Measurements from ENCODE around the gene RBM19.

DNA sequence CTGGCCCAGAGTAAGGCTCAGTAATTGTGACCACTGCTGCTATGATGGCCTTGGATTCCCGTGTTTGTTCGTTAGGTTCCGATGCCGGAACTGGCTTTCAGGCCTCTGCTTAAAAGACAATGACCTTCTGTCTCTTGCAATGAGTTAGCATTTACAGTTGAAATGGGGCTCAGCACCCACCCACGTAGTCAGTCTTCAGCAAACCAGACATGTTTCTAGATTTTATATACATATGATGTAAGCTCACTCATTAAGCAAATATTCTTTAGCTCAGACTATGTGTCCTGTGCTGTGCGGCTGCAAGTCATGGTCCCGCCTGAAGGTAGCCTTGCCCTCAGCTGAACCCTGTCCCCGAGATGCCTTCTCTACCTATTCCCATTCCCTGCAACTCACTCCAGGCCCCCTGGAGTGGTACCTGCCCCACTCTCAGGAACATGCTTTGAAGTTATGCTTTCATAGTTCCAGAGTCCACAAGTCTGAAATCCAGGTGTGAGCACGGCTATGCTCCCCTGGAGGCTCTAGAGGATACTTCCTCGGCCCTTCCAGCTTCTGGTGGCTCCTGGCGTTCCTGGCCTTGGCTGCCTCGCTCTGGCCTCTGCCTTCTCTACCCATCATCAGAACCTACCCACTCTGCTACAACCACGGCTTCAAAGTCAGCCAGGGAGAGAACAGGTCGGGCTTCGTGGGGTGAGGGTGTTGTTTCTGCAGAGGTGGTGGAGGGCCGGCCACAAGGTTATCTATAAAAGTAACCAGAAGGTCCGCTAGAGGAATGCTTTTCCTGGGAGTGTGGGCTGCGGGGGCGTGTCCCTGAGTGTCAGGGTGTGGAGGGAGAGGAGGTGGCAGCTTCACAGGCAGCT lies 157.8 kb downstream of the RBM19 start:
- TF ChIP-seq, protein P1, sequence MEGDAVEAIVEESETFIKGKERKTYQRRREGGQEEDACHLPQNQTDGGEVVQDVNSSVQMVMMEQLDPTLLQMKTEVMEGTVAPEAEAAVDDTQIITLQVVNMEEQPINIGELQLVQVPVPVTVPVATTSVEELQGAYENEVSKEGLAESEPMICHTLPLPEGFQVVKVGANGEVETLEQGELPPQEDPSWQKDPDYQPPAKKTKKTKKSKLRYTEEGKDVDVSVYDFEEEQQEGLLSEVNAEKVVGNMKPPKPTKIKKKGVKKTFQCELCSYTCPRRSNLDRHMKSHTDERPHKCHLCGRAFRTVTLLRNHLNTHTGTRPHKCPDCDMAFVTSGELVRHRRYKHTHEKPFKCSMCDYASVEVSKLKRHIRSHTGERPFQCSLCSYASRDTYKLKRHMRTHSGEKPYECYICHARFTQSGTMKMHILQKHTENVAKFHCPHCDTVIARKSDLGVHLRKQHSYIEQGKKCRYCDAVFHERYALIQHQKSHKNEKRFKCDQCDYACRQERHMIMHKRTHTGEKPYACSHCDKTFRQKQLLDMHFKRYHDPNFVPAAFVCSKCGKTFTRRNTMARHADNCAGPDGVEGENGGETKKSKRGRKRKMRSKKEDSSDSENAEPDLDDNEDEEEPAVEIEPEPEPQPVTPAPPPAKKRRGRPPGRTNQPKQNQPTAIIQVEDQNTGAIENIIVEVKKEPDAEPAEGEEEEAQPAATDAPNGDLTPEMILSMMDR (IDR thresholded peaks at IDR 0.05 in 8 of 11, conservative IDR thresholded peaks at IDR 0.05 in 3 of 11): no peak
- no peak for TF ChIP-seq POLR2A (IDR thresholded peaks at IDR 0.05)
